Prostate gland (tissue), 2 donors: ENCODE results near the gene HOXD13.

Experiments
- CTCF ChIP-seq, 4 experiments: fragments of 200-600 bp in 2 of 4; fragments of 450-650 bp in 2 of 4; sonication (generic) in 2 of 4; IDR thresholded peaks; 1 replicate in 3 of 4; 2 replicates in 1 of 4; pipeline ENCODE4 v1.5.1; 2016 to 2019; ENCODE audit warnings: antibody characterized with exemption in 4 of 4, mild to moderate bottlenecking in 2 of 4, moderate library complexity in 2 of 4
- POLR2A ChIP-seq: fragments of 450-650 bp; IDR thresholded peaks from one replicate; pipeline ENCODE4 v1.6.1; 2016; ENCODE audit warnings: antibody characterized with exemption, mild to moderate bottlenecking

DNA sequence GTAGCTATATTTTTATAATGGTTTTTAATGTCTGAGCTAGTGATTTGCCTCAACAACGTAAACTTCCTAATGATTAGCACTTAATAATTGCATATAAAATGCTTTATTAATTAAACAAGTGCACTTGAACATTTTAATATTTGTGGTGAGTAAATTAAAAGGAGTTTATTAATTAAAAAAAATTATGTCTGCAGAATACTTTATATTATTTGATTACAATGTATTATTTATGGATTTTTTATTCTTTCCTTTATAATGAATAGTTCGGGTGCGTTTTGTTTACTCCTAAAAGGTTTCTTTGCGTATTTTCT lies 39.3 kb downstream of the HOXD13 start:
- TF ChIP-seq CTCF (IDR thresholded peaks at IDR 0.05) = no peak
- no peak for TF ChIP-seq POLR2A
